HT-29 (cell line): ENCODE measurements around the gene CFAP46. TPM values are rescaled to one million over a fixed set of nuclear protein-coding genes. Genes with fewer than 3 reads are reported as not detected.

Experiments
- DNase-seq: peaks from one replicate; pipeline ENCODE4 v3.0.0-alpha.2; 2015; ENCODE audit warnings: low spot score
- total RNA-seq: library from RNA; depleted of rRNA; stranded (reverse); fragments of >200 nt; shearing (Covaris generic); gene quantifications from 2 replicates; pipeline ENCODE4 v1.2.3, GENCODE V29; 2014

CFAP46 gene
- total RNA-seq, 1 experiment from 2014 or later = not detected

DNA sequence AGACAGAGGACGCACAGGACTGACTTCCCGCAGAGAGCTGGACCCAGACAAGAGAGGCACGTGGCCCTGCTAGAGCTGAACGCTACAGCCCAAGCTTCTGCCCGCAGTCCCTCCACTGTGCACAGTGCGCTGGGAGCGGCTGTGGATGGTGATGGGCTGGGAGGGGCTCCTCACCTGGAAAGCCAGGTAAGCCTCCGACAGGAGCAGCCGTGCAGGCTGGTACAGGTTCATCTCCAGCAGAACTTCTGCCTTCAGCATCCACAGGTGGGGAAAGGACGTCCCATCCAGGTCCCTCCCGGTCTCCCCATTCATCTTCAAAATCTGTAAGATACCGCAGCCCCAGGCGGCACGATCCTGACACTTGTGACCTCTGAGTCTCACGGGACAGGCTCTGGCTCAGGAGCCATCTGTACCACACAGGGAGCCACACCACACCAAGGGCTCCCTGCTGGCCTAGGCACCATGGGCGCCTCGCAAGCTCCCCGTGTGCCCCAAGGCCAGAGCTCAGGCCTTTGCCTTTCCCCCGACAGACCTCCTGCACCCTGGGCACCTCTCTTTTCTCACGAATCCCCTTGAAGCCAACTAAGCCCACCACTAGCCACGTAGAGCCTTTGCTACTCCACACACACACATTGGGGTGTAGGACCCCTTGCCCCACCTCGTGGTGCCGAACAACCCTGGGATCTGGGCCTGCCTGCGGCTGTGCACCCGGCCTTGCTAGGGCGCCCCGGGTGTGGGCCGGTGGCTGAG, 76.3 kb downstream of the CFAP46 start:
- no peak for DNase-seq

DNA sequence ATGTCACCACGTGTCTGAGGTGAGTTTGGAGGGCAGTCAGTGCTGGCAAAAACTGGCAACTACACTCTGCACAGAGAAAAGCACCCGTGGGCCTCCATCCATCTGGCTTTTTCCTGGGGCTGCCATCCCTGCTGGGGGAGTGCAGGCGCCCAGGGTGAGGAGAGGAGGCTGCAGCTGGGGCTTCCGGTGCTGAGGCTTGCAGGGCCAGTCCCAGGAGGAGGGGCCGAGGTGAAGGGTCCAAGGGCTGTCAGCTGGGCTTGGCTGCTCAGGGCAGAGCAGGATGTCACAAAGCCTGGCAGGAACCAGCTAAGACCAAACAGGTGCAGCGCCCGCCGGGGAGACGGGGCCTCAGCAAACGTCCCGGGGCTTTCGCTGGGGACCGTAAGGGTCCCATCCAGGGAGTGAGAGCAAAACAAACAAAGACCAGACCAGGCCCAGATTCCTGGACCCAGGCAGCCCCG, 77.2 kb downstream of the CFAP46 start:
- DNase-seq = no peak

DNA sequence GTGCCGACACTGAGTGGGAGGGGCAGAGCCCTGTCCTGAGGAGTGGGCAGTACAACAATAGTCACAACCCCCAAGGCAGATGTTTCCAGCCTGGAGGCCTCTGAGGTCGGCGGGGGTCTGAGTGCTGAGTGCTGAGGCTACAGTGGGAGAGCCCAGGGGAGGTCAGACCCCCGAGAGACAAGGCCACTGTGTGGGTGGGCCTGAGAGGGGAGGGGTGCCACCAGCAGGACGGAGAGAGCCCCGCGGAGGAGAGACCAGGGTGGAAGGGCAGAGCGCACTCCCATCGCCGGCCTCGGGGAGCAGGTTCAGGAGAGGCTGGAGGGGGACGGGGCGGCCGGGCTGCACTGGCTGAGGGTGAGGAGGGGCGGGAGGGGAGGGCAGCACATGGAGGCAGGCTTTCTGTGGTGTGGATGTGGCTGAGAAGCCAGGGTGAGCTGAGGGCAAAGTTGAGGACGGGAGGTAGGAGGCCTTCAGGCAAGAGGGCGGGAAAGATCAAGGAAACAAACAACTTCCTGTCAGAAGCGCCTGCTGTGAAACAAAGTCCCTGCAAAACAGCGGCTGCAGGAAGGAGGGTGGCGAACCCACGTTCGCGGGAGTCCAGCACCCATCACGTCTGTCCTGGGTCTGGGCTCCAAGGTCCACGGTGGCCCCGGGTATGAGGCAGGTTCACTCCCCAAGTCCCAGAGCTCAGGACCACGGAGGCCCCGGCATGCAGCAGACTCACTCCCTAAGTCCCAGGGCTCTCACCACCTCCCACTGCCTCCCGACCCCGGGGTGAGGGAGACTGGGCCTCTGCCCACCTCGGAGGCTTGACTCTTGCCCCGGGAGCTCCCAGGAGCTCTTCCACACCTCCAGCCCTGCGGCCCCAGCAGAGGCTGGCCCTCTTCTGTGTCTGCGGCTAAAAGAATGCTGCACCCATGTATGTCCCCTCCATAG, 79.6 kb downstream of the CFAP46 start:
- DNase-seq = no peak

DNA sequence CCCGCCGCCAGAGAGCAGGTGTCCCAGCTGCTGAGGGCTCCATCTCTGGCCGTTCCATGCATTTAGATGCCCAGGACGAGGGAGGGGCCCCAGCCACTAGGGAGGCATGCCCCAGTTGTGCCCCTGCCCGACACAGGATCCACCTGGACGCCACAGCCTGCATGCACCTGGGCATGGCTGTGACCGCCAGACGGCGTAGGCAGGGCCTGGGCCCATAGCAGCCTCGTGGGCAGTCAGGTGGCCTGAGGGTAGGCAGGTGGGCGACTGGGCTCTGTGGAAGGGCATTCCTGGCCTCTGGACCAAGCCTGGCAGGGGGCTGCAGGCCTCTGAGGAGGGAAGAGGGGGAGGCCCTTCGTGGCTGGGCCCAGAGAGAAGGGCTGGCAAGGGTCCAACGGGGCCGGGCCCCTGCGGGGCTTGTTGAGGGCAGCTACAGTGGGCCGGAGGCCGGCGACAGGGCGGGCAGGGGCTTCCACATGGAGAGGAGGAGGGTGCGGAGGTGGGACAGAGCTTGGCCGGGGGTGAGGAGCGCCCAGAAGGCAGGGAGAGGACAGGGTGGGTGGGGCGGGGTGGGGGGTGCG, 80.4 kb downstream of the CFAP46 start:
- DNase-seq = no peak

DNA sequence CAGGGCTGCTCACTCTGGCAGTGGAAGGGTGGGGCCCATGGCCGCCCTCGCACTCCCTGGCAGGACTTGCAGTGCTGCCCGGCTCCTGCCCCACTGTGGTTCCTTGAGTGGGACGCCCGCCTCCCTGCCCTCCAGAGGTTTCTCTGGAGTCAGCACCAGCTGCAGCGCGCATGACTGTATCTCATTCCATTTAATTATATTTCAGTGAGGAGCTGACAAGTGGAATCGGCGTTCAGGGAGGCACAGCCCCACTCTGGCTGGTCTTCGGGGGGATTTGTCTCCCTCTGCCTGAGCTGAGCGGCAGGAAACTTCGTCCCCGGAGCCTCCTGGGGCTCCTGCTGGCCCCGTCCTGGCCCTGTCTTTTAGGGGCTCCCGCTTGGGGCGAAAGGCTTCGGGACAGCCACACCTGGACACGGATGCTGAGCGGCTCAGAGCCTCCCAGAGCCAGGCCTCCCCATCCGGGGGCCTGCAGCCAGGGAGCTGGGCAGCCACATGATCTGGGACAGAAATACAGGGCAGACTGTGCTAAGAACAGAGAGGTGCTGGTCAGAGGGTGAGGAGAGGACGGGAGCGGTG, 81.2 kb downstream of the CFAP46 start:
- DNase-seq = no peak

DNA sequence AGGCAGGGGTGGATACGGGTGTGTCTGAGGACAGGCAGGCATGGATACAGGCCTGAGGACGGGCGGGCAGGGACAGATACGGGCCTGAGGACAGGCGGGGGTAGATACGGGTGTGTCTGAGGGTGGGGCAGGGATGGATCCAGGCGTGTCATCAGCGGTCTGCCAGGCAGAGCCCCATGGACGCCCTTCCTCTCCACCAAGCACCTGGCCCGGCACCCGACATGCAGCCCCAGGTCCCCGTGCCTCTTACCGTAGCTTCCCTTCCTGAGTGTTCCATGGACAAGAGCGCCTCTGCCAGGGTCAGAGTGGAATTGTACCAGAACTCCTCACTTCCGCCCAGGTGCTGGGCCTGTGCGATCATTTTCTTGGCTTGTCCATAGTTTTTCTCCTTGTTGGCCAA, 81.8 kb downstream of the CFAP46 start:
- DNase-seq = no peak

DNA sequence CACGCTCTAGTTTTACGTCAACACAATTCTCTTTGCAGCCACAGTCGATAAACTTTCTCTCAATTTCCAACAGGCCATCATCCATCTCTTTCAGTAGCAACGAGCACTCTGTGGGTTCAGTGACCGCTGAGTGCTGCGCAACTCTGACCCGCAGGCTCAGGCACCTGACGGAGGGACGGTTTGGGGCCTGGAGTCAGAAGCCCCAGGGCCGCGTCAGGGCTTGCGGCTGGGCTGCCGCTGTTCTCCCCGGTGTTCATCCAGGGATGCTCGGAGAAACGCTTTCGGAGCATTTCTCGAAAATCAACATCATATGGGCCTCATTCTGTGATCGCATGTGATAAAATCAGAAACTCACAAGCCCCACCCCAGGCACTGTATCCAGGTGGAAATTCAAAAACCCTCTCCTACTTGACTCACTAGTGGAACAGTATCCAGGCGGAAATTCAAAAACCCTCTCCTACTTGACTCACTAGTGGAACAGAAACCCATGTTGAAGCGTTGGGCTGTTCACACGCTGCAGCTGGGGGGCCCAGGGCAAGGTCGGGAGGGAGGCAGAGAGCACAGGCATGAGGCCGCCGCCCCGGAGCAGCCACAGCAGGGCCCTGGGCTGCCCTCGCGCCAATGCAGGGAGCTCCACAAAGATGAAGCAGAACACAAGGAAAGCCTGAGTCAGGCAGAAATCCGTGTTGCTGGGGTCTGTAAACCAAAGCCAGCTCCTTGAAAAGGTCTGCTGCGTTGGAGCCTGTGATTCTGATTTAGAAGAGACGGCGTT, 83.1 kb downstream of the CFAP46 start:
- DNase-seq = no peak

DNA sequence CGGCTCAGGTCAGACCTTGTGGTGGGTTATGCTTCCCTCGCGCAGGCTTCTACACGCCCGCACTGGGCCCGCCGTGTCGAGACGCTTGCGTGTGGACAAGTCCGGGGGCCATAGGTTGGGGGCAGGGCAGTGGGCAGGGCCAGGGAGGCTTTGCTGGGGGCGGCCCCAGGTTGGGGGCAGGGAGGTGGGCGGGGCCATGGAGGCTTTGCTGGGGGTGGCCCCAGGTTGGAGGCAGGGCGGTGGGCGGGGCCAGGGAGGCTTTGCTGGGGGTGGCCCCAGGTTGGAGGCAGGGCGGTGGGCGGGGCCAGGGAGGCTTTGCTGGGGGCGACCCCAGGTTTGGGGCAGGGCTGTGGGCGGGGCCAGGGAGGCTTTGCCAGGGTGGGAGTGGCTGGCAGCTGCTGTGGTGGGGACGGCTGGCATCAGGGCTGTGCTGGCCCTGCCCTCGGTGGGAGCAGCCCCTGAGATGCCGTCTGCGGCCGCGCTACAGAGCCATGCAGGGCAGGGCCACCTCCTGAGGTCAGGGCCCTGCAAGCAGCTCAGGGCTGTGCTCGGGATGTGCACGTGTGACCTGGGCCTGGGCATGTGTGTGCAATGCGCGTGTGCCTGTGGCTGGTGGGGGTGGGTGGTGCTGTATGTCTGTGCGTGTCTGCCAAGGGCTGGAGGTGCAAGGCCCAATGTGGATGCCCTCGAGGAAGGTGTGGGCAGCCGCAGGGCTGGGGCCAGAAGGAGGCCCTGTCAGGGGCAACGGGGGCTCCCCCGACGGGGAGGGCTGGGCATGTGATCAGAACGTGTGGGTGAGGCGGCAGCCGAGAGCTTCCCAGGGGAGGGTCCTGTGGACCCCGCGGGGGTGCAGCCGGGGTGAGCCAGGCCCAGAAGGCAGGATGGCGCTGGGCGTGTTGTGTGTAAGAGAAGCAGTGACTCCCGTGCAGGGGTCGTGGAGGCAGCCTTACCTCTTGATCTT, 84.0 kb downstream of the CFAP46 start:
- no peak for DNase-seq

DNA sequence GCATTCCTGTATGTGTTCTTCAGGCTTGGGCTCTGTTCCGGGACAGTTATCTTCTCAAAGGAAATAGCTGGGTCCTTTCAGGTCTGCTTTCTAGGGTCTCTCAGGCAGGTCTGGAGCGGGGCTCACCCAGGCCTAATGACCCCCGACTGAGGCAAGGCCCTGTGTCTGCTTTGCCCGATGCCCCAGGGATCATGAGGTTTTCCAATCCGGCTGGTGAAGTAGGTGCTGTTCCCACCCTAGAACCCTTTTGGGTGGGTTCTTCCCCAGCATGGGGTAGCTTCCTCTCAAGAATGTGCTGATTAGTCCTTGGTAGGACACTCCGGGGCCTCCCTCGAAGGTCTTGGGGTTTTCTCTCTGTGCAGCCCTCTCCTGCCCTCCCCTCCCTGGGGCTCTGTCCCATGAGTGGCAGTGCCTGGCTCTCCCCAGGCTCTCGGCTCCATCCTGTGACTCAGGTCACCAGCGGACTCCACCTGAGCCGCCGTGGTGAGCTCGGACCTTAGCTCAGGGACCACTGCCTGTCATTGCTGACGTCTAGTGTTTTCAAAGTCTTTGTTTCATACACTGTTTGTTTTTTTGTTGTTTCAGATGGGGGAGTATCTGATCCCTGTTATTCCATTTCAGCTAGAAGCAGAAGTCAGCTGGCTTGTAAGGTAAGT, 85.4 kb downstream of the CFAP46 start:
- no peak for DNase-seq

DNA sequence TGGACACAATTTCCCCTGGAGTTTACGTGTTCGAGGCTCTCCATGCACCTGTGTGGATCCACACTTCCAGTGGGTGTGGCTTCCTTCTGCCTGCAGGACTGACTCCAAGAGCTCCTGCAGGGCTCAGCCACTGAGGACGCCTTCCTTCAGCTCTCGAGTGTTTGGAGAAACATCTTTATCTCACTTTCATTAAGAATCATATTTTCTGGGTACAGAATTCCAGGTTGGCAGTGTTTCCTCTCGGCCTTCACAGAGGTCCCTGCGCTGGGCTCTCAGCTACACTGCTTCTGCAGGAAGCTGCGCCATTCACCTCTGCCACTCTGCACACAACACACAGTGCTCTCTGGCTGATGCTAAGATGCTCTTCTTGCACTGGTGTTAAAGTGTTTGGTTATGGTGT, 86.5 kb downstream of the CFAP46 start:
- no peak for DNase-seq

DNA sequence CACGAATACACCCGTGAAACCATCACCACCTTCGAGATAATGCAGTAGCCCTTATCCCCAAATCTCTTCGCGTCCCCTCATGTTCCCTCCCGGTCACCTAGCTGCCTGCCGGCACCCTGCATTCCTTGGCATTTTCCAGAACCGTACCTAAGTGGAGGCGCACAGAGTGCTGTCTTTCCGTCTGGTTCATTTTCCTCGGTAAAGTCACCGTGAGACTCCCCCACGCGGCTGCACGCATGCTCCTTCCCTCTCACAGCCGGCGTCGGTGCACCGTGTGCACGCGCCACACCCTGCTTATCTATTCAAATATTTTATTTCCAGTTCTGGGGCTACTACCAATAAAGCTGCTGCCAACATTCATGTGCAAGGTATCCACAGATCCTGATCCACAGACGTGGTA, 90.9 kb downstream of the CFAP46 start:
- DNase-seq = no peak

DNA sequence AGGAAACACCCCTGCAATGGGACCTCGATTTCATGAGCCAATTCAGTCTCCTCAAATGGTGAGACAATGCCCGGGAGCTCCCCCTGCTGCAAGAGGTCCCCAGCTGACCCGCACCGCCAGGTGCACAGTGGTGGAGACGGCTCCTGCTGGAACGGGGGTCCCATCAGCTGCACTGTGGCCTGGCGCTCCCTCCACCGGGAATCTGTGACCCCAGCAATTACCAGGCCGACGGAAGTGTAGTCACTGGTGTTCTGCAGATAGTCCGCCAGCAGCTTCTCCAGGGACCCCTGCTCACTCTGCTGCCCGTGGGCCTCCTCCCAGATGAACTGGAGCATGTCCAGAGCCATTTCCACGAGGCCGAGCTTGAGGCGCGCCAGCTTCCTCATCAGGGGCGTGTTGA, 91.5 kb downstream of the CFAP46 start:
- DNase-seq = no peak

DNA sequence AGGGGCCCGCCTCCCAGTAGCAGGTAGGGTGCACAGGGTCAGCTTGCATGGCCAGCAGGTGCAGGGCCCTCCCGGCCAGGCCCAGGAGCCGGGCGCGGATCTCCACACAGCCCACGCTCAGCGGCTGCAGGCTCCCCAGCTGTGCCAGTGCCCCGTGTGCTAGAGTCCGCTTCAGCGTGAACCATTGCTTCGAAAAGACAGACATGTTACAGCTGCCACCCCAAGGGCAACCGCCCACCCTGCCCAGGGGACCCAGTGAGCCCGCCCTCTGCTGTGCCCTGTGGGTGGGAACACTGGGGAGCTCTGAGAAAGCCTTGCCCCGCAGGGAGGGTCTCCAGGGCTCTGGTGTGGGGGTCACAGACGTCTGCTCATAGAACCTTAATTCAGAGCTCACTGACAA, 92.1 kb downstream of the CFAP46 start:
- DNase-seq = no peak

DNA sequence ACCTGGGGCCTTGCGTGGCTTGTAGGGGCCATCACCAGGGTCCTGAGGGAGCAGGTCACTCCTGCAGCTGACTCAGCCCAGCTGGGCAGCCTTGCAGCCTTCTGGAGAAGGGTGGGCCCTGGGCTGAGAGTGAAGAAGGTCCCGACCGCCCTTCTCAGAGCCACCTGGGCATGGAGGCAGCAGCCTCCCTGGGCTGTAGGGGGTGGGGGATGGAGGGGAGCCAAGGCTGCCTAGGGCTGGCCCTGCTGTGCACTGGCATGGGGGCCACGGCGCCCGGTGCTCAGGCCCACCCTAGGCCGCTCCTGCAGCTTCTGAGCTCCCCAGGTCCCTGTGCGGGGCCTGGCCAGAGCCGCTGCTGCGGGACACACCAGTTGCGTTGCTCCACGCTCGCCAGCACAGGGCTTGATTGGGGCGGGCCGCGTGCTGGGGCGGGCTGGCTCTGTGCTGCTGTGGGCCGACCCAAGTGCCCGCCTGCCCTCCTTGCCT, 92.8 kb downstream of the CFAP46 start:
- DNase-seq = no peak

DNA sequence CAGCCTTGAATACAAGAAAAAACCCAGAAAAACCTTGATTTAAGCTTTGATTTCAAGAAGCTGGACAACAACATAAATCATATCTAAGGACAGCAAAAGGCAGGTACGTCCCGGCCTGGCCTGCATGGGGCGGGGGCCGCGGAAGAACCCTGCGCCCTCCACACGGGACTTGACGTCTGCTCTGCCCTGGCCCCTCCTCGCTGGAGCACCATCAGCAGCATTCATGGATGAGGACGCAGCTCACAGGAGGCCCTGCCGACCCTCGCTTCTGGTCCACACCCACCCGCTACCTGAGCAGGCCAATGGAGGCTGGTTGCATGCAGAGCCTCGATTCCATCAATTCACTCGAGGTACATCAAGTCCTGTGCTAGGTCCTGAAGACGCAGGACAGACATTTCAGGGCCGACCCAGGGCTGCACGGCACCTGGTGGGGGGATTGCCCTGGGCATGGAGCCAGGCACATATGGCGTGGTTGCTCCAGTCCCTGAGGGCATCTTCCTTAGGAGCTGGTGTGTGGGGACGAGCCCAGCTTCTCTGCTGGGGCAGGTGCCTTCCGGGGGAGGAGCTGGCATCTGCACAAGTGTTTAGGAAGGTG, 93.3 kb downstream of the CFAP46 start:
- no peak for DNase-seq

DNA sequence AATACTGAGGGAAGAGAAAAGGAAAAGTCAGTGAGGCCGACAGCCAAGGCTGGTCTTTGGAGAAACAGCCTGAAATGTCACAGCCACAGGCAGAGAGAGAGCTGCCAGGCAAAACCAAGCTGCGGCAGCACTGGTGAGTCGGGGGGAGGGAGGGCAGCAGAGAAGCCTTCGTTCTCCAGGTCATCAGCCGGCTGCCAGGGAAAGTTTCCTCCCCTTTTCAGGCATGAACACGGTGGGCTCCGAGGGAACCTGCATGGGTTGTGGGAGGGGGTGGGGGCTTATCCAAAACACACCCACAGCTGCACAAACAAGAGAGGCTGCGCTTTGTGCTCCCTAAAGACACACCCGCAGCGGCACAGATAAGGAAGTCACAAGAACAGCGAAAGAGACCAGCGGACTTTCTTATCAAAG, 94.1 kb downstream of the CFAP46 start:
- no peak for DNase-seq

DNA sequence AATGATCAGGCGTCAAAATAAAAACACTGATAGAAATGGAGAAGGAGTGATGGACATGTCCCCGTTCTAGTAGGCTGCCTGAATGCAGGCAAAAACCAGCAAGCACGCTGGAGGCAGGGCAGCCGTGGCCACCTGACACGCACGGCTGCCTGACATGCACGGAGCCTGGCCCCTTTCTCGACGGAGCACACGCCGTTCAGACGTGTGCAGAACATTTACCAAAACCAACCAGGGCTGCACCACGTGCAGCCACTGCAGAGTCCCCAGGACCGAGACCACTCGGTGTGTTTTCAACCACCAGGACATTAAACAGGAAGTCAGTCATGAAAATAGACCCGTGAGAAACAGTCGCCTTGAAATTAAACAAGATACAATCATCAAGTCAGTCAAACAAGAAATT, 94.5 kb downstream of the CFAP46 start:
- DNase-seq = no peak

DNA sequence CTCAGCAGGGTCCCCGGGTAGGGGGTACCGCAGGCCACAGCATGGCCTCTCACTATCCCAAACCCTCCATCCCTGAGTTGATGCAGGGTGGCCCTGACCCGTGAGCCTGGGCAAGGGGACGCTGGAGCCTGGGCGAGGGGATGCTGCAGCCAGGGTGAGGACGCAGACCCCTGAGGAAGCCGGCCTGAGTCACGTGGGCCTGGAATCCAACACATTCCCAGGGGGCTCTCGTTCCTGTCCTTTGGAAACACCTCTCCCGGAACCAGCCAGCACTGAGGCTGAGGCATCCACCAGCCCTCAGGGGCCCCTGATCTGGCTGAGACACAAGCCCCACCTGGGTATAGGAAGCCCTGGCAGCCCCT, 95.0 kb downstream of the CFAP46 start:
- DNase-seq = no peak
